ENCODE results near the gene NOX5. TPM values are rescaled to one million over a fixed set of nuclear protein-coding genes. Genes with fewer than 3 reads are reported as not detected.

Gene NOX5
- total and polyA plus RNA-seq, 8 donors: under 0.01 to 0.92 (median 0.18) TPM; not detected in 2

GRCh38 chr15:69049976-69050375 lies 35.5 kb downstream of the NOX5 start:
- no peak for TF ChIP-seq EP300 (IDR thresholded peaks at IDR 0.05)
- no peak for TF ChIP-seq CTCF (IDR thresholded peaks at IDR 0.05)
- no peak for TF ChIP-seq POLR2A (IDR thresholded peaks at IDR 0.05)
- TF ChIP-seq POLR2AphosphoS5 (IDR thresholded peaks at IDR 0.05): no peak
- Histone ChIP-seq H3K36me3 (no peaks in the 10 kb centered on the region), H3K4me1 (no peaks in the 10 kb centered on the region), H3K9me3 (no peaks in the 10 kb centered on the region), H3K4me3 (no peak overlapping the region), H3K27ac (no peak overlapping the region), H3K27me3 (no peaks in the 10 kb centered on the region)
- no peak for DNase-seq
- 91 to 98% (median 96%) methylated on average over 4 of the region's 4 CpGs for WGBS, 5 donors
- intact Hi-C loops (cut with DNase I; ENCODE audit: low total_unique reads): loop anchor here (5.0 to 10.0 kb wide), 2 partner anchors 175 to 332 kb away; no protein-coding TSS in a partner anchor

GRCh38 chr15:69055251-69055650 lies 40.8 kb downstream of the NOX5 start:
- no peak for DNase-seq
- H3K36me3 ChIP-seq: no peaks in the 10 kb centered on the region
- WGBS, 5 donors: 88 to 90% (median 89%) methylated on average over 8 to 10 of the region's 10 CpGs
- TF ChIP-seq POLR2A (IDR thresholded peaks at IDR 0.05) (no peak), CTCF (IDR thresholded peaks at IDR 0.05) (no peak)
- H3K27ac ChIP-seq: no peak overlapping the region
- intact Hi-C loops (cut with DNase I; ENCODE audit: low total_unique reads): loop anchor here (5.0 to 10.0 kb wide), 2 partner anchors 170 to 337 kb away; no protein-coding TSS in a partner anchor
- H3K4me1 ChIP-seq: peaks cover 0 to 17% (median 9%) of the 10 kb centered on the region in 4 donors
- no peak overlapping the region for H3K4me3 ChIP-seq
- H3K27me3 ChIP-seq: peaks cover 0 to 21% (median 0%) of the 10 kb centered on the region in 3 donors
- no peaks in the 10 kb centered on the region for H3K9me3 ChIP-seq

- intact Hi-C loops (cut with DNase I; ENCODE audit: low total_unique reads): loop anchor here (5.0 to 10.0 kb wide), 2 partner anchors 168 to 336 kb away; no protein-coding TSS in a partner anchor
- Histone ChIP-seq H3K4me3 (no peak overlapping the region), H3K9me3 (no peaks in the 10 kb centered on the region), H3K27me3 (peaks cover 0 to 21% (median 0%) of the 10 kb centered on the region in 3 donors), H3K27ac (no peak overlapping the region), H3K4me1 (peaks cover 0 to 23% (median 9%) of the 10 kb centered on the region in 4 donors), H3K36me3 (no peaks in the 10 kb centered on the region)
- no peak for DNase-seq
- 28 to 54% (median 44%) methylated on average over 3 of the region's 3 CpGs for WGBS, 5 donors
- TF ChIP-seq POLR2A (IDR thresholded peaks at IDR 0.05) (no peak), CTCF (IDR thresholded peaks at IDR 0.05) (no peak), EP300 (IDR thresholded peaks at IDR 0.05) (no peak)
Observed at GRCh38 chr15:69056365-69056764, 41.9 kb downstream of the NOX5 start.

- no peak overlapping the region for H3K4me3 ChIP-seq
- intact Hi-C loops (cut with DNase I; ENCODE audit: low total_unique reads): loop anchor here (5.0 to 10.0 kb wide), 2 partner anchors 166 to 333 kb away; no protein-coding TSS in a partner anchor
- H3K4me1 ChIP-seq: peaks cover 0 to 23% (median 9%) of the 10 kb centered on the region in 4 donors
- H3K9me3 ChIP-seq: no peaks in the 10 kb centered on the region
- no peak overlapping the region for H3K27ac ChIP-seq
- peak; percentile 92 to 95 for DNase-seq
- no peaks in the 10 kb centered on the region for H3K36me3 ChIP-seq
- WGBS, 5 donors: 16 to 19% (median 17%) methylated on average over 18 of the region's 18 CpGs
- H3K27me3 ChIP-seq: peaks cover 0 to 21% (median 0%) of the 10 kb centered on the region in 3 donors
- no peak for TF ChIP-seq POLR2AphosphoS5 (IDR thresholded peaks at IDR 0.05)
- peak in 5 of 7 experiments; percentile 56 to 93 (median 78) for TF ChIP-seq CTCF (IDR thresholded peaks at IDR 0.05)
Observed at GRCh38 chr15:69058830-69059556, 44.5 kb downstream of the NOX5 start.

Data from stomach (tissue), 9 donors.